Measurements from ENCODE around the gene SELENOO. TPM values are rescaled to one million over a fixed set of nuclear protein-coding genes. Genes with fewer than 3 reads are reported as not detected.

The SELENOO gene
- total RNA-seq, 1 experiment from 2014 or later = 32.8 TPM

GRCh38 chr22:50246242-50247175, 45.7 kb downstream of the SELENOO start:
- H3F3A ChIP-seq (ENCODE audit: low read length, unreplicated experiment) = no peaks in the 10 kb centered on the region
- no peaks in the 10 kb centered on the region for H3K36me3 ChIP-seq (ENCODE audit: low read depth, low read length)
- ChIA-PET CTCF (no interaction called here), POLR2A (ENCODE audit: unreplicated experiment) (no interaction called here)
- H2AFZ ChIP-seq (ENCODE audit: low read length) = no peak overlapping the region
- TF ChIP-seq EZH2 (IDR thresholded peaks at IDR 0.05; ENCODE audit: low read length, unreplicated experiment) (no peak), EZH2phosphoT487 (IDR thresholded peaks at IDR 0.05; ENCODE audit: borderline replicate concordance, low read length) (no peak), CTCF (conservative IDR thresholded peaks at IDR 0.05; ENCODE audit: low read depth, low read length) (0 out of 2 replicates have a peak, but pooled peaks have one; percentile 19)
- peak overlapping the region; percentile 99 for H3K4me2 ChIP-seq (ENCODE audit: low read length)
- no peak overlapping the region for H3K9ac ChIP-seq (ENCODE audit: low read length)
- H3K27ac ChIP-seq (ENCODE audit: low read length) = no peak overlapping the region
- H4K20me1 ChIP-seq (ENCODE audit: low read length) = no peaks in the 10 kb centered on the region
- no peaks in the 10 kb centered on the region for H3K9me2 ChIP-seq (replicated peaks; ENCODE audit: low read length)
- peak overlapping the region; percentile 99; the same call in 1 of the 2 replicates for H3K4me3 ChIP-seq (ENCODE audit: low read length)
- no peaks in the 10 kb centered on the region for H3K9me3 ChIP-seq (ENCODE audit: low read length)
- peaks cover 16% of the 10 kb centered on the region; the same call in 1 of the 2 replicates for H3K4me1 ChIP-seq (ENCODE audit: insufficient read depth, low read length)
- BruUV-seq (replicated peaks) = no TSS peak
- no peak for ATAC-seq
- intact Hi-C loops (cut with micrococcal nuclease) = no loop called here
- H3K27me3 ChIP-seq (ENCODE audit: low read length) = no peaks in the 10 kb centered on the region
- peak; percentile 23 for DNase-seq
- H3K79me2 ChIP-seq (ENCODE audit: low read length) = peaks cover 48% of the 10 kb centered on the region

GRCh38 chr22:50247748-50248147, 46.9 kb downstream of the SELENOO start:
- Histone ChIP-seq H3K36me3 (ENCODE audit: low read depth, low read length) (no peaks in the 10 kb centered on the region), H3F3A (ENCODE audit: low read length, unreplicated experiment) (no peaks in the 10 kb centered on the region), H3K9me2 (replicated peaks; ENCODE audit: low read length) (no peaks in the 10 kb centered on the region), H3K4me1 (ENCODE audit: insufficient read depth, low read length) (peaks cover 16% of the 10 kb centered on the region; the same call in 1 of the 2 replicates), H3K9me3 (ENCODE audit: low read length) (no peaks in the 10 kb centered on the region), H3K79me2 (ENCODE audit: low read length) (peaks cover 36% of the 10 kb centered on the region), H3K27me3 (ENCODE audit: low read length) (no peaks in the 10 kb centered on the region), H3K9ac (ENCODE audit: low read length) (no peak overlapping the region), H3K4me2 (ENCODE audit: low read length) (no peak overlapping the region), H3K4me3 (ENCODE audit: low read length) (no peak overlapping the region), H3K27ac (ENCODE audit: low read length) (no peak overlapping the region), H2AFZ (ENCODE audit: low read length) (no peak overlapping the region), H4K20me1 (ENCODE audit: low read length) (no peaks in the 10 kb centered on the region)
- intact Hi-C loops (cut with micrococcal nuclease) = no loop called here
- ChIA-PET POLR2A (ENCODE audit: unreplicated experiment) (no interaction called here), CTCF (no interaction called here)
- TF ChIP-seq EZH2phosphoT487 (IDR thresholded peaks at IDR 0.05; ENCODE audit: borderline replicate concordance, low read length) (no peak), EZH2 (IDR thresholded peaks at IDR 0.05; ENCODE audit: low read length, unreplicated experiment) (no peak), CTCF (conservative IDR thresholded peaks at IDR 0.05; ENCODE audit: low read depth, low read length) (no peak)
- ATAC-seq (0 out of 2 replicates have a peak, but pooled peaks have one; percentile 2), DNase-seq (peak; percentile 34)
- BruUV-seq (replicated peaks) = no TSS peak

Measured in PC-3 (cell line).